Stimulated activated CD8-positive, alpha-beta memory T cell treated with anti-CD3 and anti-CD28 coated beads, Interleukin-4, amount 100 ng/mL, for 1 hour (primary cell): ENCODE measurements around the gene FAM76A.
"Not testable (repeated sequence)": the region's sequence is repeated elsewhere in the genome, so short reads cannot be mapped to it uniquely, and the experiment has no call there.

Experiments
- DNase-seq, 2 donors: peaks; one replicate each; pipeline ENCODE4 v3.0.0-alpha.2; 2020; ENCODE audit warnings: low read depth in 2 of 2, low spot score in 1 of 2

Gene FAM76A

GRCh38 chr1:27774654-27775053, 48.9 kb downstream of the FAM76A start:
- DNase-seq: no peak

- not testable (repeated sequence) for DNase-seq
These were observed 49.6 kb downstream of the FAM76A start for GRCh38 chr1:27775336-27775735.

GRCh38 chr1:27776276-27776675, 50.5 kb downstream of the FAM76A start:
- DNase-seq: not testable (repeated sequence)

GRCh38 chr1:27778056-27778455, 52.3 kb downstream of the FAM76A start:
- no peak for DNase-seq

GRCh38 chr1:27779122-27779521, 53.4 kb downstream of the FAM76A start:
- no peak for DNase-seq

- no peak for DNase-seq
These were observed 57.2 kb downstream of the FAM76A start for GRCh38 chr1:27782950-27783349.

- no peak for DNase-seq
These were observed 58.9 kb downstream of the FAM76A start for GRCh38 chr1:27784700-27785099.

GRCh38 chr1:27785781-27786455, 60.2 kb downstream of the FAM76A start:
- DNase-seq: no peak

GRCh38 chr1:27787895-27788294, 62.1 kb downstream of the FAM76A start:
- no peak for DNase-seq

GRCh38 chr1:27789540-27790041, 63.8 kb downstream of the FAM76A start:
- DNase-seq: no peak

GRCh38 chr1:27790270-27790669, 64.5 kb downstream of the FAM76A start:
- DNase-seq: not testable (repeated sequence)

- no peak for DNase-seq
These were observed 69.8 kb downstream of the FAM76A start for GRCh38 chr1:27795601-27796000.

GRCh38 chr1:27804791-27805190, 79.0 kb downstream of the FAM76A start:
- DNase-seq: no peak

- DNase-seq: no peak
These were observed 81.0 kb downstream of the FAM76A start for GRCh38 chr1:27806758-27807157.

GRCh38 chr1:27807385-27807784, 81.6 kb downstream of the FAM76A start:
- DNase-seq: no peak

- not testable (repeated sequence) for DNase-seq
These were observed 82.4 kb downstream of the FAM76A start for GRCh38 chr1:27808131-27808530.

GRCh38 chr1:27809883-27810282, 84.1 kb downstream of the FAM76A start:
- no peak for DNase-seq

GRCh38 chr1:27811741-27812500, 86.2 kb downstream of the FAM76A start:
- no peak for DNase-seq
